Activated naive CD4-positive, alpha-beta T cell treated with anti-CD3 and anti-CD28 coated beads, Interleukin-2, amount 50 U/mL, for 24 hours (primary cell): ENCODE measurements around the gene RAB31.

Experiments
- H3K27ac Mint-ChIP-seq: one replicate; pipeline ENCODE4 v1.8.0; 2021; ENCODE audit warnings: mild to moderate bottlenecking, mixed read lengths
- H3K27me3 Mint-ChIP-seq: one replicate; pipeline ENCODE4 v1.8.0; 2021; ENCODE audit warnings: mixed read lengths
- H3K36me3 Mint-ChIP-seq: one replicate; pipeline ENCODE4 v1.8.0; 2021; ENCODE audit warnings: mixed read lengths
- H3K4me1 Mint-ChIP-seq: one replicate; pipeline ENCODE4 v1.8.0; 2021; ENCODE audit warnings: mixed read lengths
- H3K4me3 Mint-ChIP-seq: one replicate; pipeline ENCODE4 v1.8.0; 2021; ENCODE audit warnings: mild to moderate bottlenecking, mixed read lengths
- H3K9me3 Mint-ChIP-seq: one replicate; pipeline ENCODE4 v1.8.0; 2021; ENCODE audit warnings: mixed read lengths

The RAB31 gene

DNA sequence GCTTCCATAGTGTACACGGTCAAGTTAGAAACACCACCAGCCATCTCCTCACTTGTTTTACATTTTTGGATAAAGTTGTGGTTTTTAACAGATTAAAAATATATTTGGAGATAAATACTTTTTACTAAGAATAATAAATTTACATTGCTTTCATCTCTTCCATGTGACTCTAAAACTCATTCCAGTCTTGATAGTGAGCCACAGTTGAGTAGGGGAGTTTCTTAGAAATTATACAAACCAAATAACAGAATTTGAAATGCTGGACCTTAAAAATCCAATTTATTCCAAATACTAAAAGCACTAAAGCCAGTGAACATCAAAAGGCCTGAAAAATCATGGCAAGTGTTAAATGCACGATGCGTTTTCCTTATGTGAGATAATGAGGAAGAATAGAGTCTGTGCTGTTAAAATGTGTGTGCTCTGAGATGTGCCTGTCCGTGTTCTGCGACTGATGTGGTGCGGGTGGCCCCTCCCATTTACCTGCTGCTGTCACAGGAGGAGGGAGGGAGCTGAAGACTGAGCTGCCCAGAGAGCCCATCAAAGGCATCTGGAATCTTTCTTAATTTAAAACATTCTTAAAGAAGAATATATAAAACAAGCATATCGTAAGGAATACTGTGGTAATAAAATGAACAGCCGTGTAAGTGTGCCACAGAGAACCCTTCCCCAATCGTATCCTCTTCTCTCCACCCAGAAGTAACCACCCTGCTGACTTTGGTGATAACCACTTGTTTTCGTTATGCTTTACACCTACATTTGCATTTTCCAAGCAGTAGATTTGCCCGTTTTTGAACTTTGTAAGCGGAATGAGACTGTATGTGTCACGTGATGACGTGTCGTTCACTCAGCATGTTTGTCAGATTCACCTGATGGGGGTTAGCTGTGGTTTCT is 120.7 kb downstream of the RAB31 start:
- no peaks in the 10 kb centered on the region for H3K4me1 Mint-ChIP-seq
- H3K27me3 Mint-ChIP-seq = peaks cover 1% of the 10 kb centered on the region
- H3K27ac Mint-ChIP-seq = no peak overlapping the region
- H3K36me3 Mint-ChIP-seq = no peaks in the 10 kb centered on the region
- no peaks in the 10 kb centered on the region for H3K9me3 Mint-ChIP-seq
- H3K4me3 Mint-ChIP-seq = no peak overlapping the region

DNA sequence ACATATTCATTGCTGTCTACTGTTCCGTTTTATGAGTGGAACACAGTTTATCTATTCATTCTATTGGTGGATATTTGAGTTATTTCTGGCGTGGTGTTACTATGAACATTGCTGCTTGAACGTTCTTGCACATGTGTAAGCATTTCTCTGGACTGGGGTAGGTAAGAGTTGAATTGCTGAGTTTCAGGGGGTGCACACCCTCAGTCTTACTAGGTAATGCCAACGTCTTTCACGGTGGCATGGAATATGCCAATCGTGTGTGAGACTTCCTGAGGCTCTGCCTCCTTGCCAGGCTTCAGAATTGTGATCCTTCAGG is 121.3 kb downstream of the RAB31 start:
- Mint-ChIP-seq H3K36me3 (no peaks in the 10 kb centered on the region), H3K27me3 (peaks cover 1% of the 10 kb centered on the region), H3K9me3 (no peaks in the 10 kb centered on the region), H3K27ac (no peak overlapping the region), H3K4me3 (no peak overlapping the region), H3K4me1 (no peaks in the 10 kb centered on the region)

DNA sequence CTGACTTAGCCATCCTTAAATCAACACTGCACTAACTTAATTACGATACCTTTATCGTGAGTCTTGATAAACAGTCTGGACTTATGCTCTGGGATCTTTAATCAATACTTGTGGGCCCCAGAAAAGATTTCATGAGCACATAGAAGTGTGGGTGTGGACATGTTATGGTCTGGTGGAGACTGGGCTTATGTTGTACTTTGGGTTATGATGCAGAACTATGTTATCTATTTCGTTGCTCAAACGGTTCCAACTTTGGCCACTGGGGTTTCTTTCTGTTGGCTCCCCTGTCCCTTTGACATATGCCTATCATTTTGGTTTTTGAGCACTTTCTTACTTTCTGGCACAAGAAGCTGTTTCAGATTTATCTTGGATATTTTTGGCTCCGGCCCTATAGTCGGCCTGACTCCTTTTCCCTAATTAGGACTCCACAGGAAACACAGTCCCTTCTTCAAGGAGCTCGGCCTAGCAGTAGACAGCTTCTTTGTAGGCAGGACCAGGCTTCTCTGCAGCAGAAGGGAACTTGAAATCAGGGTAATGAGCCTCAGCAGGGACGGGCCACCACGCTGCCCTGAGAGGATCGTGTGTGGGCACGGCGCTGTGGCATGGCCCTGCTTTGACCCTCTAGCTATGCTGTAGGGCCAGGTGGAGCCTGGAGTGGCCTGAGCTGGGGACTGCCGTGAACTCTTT is 123.1 kb downstream of the RAB31 start:
- Mint-ChIP-seq H3K4me3 (no peak overlapping the region), H3K9me3 (no peaks in the 10 kb centered on the region), H3K4me1 (no peaks in the 10 kb centered on the region), H3K36me3 (no peaks in the 10 kb centered on the region), H3K27me3 (peaks cover 1% of the 10 kb centered on the region), H3K27ac (no peak overlapping the region)

DNA sequence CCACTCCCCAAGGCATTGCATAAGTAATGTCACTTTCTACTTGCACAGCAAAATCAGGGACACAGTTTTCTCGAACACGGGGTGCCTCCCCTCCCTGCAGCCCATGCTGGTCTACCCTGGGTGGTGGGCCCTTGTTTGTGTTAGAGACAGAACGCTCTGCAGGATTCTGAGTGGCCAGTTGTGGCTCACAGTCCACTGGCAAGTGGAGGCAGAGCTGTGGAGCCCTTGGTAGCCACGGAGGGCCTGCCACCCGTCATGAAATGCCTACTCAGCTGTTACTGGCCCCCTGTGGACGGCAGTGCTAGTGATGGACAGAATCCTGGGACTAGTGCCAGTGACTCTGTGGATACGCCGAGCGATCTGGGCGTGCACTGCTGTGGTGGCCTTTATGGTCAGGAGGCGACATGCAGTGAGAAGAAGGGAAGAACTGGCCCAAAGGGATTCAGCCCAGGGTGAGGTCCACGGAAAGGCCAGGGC is 123.7 kb downstream of the RAB31 start:
- no peaks in the 10 kb centered on the region for H3K4me1 Mint-ChIP-seq
- H3K27ac Mint-ChIP-seq = no peak overlapping the region
- no peaks in the 10 kb centered on the region for H3K9me3 Mint-ChIP-seq
- no peaks in the 10 kb centered on the region for H3K36me3 Mint-ChIP-seq
- no peaks in the 10 kb centered on the region for H3K27me3 Mint-ChIP-seq
- no peak overlapping the region for H3K4me3 Mint-ChIP-seq

DNA sequence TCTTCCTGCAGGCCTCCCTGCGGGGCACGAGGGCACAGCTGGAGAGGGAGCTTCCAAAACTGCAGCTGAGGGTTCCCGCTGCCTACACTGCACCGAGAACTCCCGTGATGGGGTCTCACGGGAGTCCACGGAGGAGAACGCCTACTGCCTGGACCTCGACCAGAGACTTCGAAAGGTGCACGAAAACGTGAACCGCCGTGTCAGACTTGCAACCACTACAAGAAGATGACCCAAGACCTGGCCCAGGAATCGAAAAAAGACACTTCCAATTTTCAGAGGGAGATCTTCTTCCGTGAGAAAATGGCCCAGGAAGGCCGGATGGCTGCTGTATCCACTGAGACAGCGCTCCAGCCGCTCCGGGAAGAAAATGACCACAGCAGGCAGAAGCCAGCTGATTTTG is 124.8 kb downstream of the RAB31 start:
- no peaks in the 10 kb centered on the region for H3K27me3 Mint-ChIP-seq
- H3K27ac Mint-ChIP-seq = no peak overlapping the region
- H3K36me3 Mint-ChIP-seq = no peaks in the 10 kb centered on the region
- no peaks in the 10 kb centered on the region for H3K9me3 Mint-ChIP-seq
- no peak overlapping the region for H3K4me3 Mint-ChIP-seq
- H3K4me1 Mint-ChIP-seq = no peaks in the 10 kb centered on the region

DNA sequence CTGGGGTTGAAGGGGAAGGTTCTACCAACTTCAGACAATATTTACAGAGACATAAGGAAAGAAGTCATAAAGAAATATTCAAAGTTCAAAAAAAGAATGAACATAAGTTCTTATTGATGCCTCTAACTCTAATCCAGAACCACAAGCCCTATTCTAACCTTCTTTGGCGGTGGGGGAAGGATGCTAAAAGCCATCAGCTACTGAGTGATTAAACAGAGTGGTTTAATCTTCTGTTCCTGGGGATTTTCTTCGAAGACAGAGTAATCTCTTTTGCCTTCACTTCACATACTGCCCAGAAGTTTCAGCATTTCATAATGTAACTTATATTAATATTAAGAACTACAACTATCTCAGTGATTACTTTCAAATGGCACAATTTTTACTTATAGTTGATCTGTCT is 126.5 kb downstream of the RAB31 start:
- Mint-ChIP-seq H3K27ac (no peak overlapping the region), H3K36me3 (no peaks in the 10 kb centered on the region), H3K9me3 (no peaks in the 10 kb centered on the region), H3K4me3 (no peak overlapping the region), H3K27me3 (no peaks in the 10 kb centered on the region), H3K4me1 (no peaks in the 10 kb centered on the region)

DNA sequence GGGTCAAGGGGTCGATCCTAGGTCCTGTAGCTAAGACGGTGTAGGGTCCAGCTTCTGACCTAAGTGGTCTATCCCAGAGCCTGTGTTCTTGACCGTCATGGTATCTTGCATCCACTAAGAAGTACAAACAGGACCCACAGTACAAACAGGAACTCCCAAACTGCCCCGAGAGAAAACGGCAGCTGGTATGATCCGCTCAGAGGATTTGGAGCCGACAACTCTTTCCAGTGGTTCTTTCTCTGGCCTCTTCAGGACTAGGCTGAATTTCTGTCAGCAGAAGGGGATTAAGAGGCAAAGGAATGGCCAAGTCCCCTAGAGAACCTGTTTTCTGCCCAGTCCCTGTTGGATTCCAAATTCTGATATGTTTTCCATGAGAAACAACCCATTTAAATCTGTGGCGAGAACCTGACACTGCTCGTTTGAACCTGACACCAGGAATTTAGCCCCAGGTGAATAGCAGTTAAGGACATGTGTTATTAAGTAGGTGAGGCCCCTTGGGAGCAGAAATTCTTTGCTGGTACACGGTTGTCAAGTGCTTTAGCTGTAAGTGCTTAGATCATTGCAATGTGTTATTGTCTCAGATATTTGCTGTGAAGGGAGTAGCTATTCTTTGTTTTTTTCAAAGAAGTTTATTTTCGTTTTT is 127.1 kb downstream of the RAB31 start:
- no peaks in the 10 kb centered on the region for H3K27me3 Mint-ChIP-seq
- no peak overlapping the region for H3K27ac Mint-ChIP-seq
- no peaks in the 10 kb centered on the region for H3K4me1 Mint-ChIP-seq
- H3K4me3 Mint-ChIP-seq = no peak overlapping the region
- H3K36me3 Mint-ChIP-seq = no peaks in the 10 kb centered on the region
- no peaks in the 10 kb centered on the region for H3K9me3 Mint-ChIP-seq

DNA sequence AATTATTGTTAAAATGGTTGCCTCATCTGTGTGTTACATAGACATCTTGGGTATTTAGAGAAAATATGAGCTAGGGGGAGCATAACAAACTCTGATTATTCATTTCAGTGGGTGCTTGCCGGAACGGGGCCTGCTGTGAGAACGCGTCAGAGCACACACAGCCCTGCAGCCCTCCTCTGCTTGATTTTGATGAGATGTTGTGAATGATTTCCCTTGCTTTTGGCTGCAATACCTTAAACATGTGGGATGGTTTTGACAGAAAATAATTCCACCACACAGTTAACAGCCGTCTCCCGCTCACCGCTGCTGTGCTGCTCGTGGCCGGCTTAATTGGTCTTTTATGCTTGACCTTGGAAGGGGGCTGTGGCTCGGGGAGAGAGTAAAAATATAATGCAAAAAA is 127.7 kb downstream of the RAB31 start:
- no peak overlapping the region for H3K4me3 Mint-ChIP-seq
- no peaks in the 10 kb centered on the region for H3K36me3 Mint-ChIP-seq
- H3K4me1 Mint-ChIP-seq = no peaks in the 10 kb centered on the region
- H3K27ac Mint-ChIP-seq = no peak overlapping the region
- no peaks in the 10 kb centered on the region for H3K9me3 Mint-ChIP-seq
- no peaks in the 10 kb centered on the region for H3K27me3 Mint-ChIP-seq

DNA sequence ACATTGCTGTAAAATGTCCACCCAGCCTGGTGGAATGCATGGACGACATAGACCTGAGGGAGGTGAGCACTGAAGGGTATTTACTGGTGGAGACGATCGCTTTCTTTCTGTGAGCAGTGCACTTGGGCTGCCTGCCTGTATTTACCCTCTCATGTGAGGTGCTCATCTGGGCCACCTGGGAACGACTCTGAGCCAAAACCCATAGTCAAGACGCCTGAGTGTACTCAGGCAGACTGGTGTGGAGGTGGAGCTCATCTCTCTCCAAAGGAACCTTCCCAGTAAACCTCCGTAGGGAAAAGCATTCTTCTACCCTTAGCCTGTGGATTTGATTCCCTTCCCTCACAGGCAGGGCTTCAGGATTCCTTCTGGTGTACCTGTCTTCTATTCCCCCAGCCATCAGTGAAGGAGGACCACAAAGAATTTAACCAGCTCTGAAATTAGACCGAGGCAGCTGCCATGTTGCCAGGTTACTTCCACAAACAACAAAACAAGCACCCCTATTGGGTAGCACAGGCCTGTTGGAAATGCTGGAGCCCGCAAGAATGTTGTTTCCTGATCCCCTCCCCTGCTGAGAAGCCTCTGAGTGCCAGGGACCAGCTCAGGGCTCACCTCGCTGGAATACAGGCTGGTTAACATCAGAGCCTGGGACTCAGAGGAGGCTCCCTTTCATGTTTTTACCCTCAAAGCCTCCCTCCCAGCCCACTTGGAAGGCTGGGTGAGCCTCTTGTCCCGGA is 130.2 kb downstream of the RAB31 start:
- no peaks in the 10 kb centered on the region for H3K4me1 Mint-ChIP-seq
- no peaks in the 10 kb centered on the region for H3K9me3 Mint-ChIP-seq
- no peak overlapping the region for H3K4me3 Mint-ChIP-seq
- no peaks in the 10 kb centered on the region for H3K27me3 Mint-ChIP-seq
- no peaks in the 10 kb centered on the region for H3K36me3 Mint-ChIP-seq
- H3K27ac Mint-ChIP-seq = no peak overlapping the region

DNA sequence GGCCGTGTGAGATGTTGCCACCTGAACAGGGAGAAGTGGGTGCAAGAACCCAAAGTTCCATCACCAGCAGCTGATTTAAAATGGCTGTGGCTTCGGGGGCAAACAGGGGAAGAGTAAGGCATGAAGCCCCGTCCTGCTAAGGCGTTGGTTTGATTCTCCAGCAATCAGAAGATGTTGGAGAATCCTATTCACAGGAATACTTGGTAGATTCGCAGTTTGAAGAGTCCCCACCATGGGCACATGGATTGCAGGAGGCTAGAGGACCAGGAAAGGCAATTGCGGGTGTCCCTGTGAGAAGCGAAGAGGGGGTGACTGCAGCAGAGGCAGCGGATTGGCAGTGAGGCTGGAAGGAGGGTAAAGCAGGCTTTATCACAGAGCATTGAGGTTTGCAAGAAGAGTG is 131.1 kb downstream of the RAB31 start:
- no peak overlapping the region for H3K4me3 Mint-ChIP-seq
- peaks cover 3% of the 10 kb centered on the region for H3K27me3 Mint-ChIP-seq
- no peak overlapping the region for H3K27ac Mint-ChIP-seq
- H3K4me1 Mint-ChIP-seq = no peaks in the 10 kb centered on the region
- H3K9me3 Mint-ChIP-seq = no peaks in the 10 kb centered on the region
- H3K36me3 Mint-ChIP-seq = no peaks in the 10 kb centered on the region

DNA sequence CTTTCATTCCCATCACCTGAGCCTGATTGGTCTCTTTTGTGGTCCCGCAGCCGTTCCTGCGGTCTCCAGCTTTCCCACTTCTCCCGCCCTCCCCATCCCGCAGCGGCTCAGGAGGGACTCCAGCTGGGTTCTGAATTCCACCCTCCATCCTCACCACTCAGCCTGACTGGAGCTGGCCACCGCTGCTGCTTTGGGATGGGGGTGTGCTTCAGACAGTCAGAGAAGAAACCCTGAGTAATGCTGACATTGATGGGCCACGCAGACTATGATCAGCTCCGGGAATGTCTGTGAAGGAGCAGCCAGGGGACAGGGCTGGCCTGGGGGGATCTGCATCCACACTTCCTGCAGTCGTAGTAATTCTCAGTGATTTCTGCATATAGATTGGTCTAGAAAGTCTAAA is 131.8 kb downstream of the RAB31 start:
- Mint-ChIP-seq H3K4me1 (no peaks in the 10 kb centered on the region), H3K27ac (no peak overlapping the region), H3K9me3 (no peaks in the 10 kb centered on the region), H3K27me3 (peaks cover 4% of the 10 kb centered on the region), H3K36me3 (no peaks in the 10 kb centered on the region), H3K4me3 (no peak overlapping the region)

DNA sequence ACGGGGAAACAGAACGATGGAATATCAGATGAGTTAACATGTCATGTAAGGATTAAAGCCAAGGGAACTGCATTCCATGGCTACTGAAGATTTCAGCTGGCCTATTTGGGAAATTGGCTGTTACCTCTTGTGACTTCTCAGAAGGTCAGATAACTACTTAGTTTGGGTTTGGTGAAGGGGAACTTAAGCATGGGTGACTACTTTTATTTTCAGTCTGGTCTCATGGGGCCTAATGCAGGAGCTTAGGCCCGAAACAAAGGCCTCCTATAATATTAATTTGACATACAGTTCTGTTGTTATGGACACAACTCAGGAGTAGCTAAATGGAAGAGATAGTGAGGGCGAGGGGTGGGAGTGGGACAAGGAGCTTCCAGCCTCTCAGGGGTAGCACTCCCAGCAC is 133.7 kb downstream of the RAB31 start:
- no peaks in the 10 kb centered on the region for H3K9me3 Mint-ChIP-seq
- H3K36me3 Mint-ChIP-seq = no peaks in the 10 kb centered on the region
- H3K27me3 Mint-ChIP-seq = peaks cover 4% of the 10 kb centered on the region
- no peaks in the 10 kb centered on the region for H3K4me1 Mint-ChIP-seq
- no peak overlapping the region for H3K4me3 Mint-ChIP-seq
- H3K27ac Mint-ChIP-seq = no peak overlapping the region

DNA sequence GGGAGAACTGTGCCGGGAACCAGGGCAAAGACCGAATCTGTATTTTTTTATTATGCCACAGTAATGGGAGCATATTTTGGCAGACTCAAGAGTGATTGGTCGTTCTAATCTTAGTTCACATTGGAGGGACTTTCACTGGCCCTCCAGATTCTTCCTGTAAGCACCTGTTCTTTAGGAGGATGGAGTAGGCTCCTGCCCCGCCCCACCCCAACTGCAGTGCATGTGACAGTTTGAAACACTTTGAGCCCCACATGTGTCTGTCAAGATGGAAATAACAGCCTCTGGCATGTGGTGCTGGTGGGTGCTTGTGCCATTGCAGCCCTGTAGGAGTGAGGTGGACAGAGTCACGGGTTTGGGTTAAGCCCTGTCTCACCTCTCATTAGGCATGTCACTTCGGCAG is 134.3 kb downstream of the RAB31 start:
- Mint-ChIP-seq H3K4me1 (no peaks in the 10 kb centered on the region), H3K27ac (no peak overlapping the region), H3K27me3 (peaks cover 4% of the 10 kb centered on the region), H3K36me3 (no peaks in the 10 kb centered on the region), H3K9me3 (no peaks in the 10 kb centered on the region), H3K4me3 (no peak overlapping the region)

DNA sequence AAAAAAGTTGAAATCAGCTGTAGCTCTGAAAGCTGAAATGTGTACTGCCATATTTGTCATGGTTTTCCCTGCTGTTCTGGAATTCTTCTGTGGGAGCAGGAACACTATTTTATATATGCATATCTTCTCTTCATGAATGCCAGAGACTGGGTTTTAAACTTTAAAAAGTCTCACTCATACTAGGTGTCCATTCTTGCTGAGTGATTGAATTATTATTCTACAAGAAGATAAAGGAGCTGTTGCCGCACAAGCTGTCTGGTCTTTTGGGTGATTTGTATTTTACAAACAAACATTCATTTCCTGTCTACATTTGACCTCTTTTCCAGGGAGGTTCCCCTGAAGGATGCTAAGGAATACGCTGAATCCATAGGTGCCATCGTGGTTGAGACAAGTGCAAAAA is 137.2 kb downstream of the RAB31 start:
- H3K4me3 Mint-ChIP-seq = no peak overlapping the region
- peaks cover 8% of the 10 kb centered on the region for H3K27me3 Mint-ChIP-seq
- no peak overlapping the region for H3K27ac Mint-ChIP-seq
- H3K4me1 Mint-ChIP-seq = no peaks in the 10 kb centered on the region
- H3K9me3 Mint-ChIP-seq = no peaks in the 10 kb centered on the region
- H3K36me3 Mint-ChIP-seq = no peaks in the 10 kb centered on the region

DNA sequence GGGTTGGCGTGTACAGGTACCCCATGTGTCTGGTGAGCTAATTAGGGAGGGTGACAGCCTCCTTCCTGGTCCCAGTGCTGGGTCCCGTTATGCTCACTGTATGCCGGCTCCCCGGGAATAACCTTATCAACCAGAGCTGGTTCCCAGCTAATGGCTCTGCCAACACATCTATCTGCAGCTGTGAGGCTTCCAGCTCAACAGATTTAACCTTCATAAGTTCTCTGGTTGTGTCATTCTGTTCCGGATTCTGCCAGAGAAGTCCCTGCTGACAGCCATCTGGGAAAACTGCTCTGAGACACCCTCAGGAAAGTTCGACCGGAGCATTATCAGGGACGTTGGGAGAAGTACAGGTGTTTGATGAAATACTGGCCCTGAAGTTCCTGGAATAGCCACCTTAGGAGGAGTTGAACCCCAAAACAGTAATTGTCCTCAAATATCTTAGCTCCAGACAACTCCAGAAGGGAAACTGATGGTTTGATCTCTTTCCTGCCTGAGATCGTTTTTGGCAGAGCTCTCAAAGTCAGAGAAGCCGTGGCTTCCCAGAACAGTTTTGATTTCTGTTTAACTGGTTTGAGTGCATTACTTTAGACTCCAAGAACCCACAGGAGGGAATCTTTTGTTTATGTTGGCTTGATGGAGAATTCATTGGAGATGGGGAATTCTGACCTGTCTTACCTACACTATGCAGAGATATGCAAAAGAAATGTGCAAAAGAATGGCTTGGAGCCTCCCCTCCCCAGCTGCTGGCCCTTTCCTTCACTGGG is 138.2 kb downstream of the RAB31 start:
- Mint-ChIP-seq H3K9me3 (no peaks in the 10 kb centered on the region), H3K27me3 (peaks cover 8% of the 10 kb centered on the region), H3K27ac (no peak overlapping the region), H3K4me3 (no peak overlapping the region), H3K4me1 (no peaks in the 10 kb centered on the region), H3K36me3 (no peaks in the 10 kb centered on the region)
